ENCODE results near the gene C4orf50.

Gene C4orf50

GRCh38 chr4:5884796-5885195, 133.4 kb downstream of the C4orf50 start:
- no peaks in the 10 kb centered on the region for H3K4me1 ChIP-seq (ENCODE audit: insufficient read depth, low read length, severe bottlenecking)
- no peaks in the 10 kb centered on the region for H3K36me3 ChIP-seq (ENCODE audit: insufficient read depth, low read length)
- no peak overlapping the region for H3K4me2 ChIP-seq (ENCODE audit: low read length)
- TF ChIP-seq, protein P1, sequence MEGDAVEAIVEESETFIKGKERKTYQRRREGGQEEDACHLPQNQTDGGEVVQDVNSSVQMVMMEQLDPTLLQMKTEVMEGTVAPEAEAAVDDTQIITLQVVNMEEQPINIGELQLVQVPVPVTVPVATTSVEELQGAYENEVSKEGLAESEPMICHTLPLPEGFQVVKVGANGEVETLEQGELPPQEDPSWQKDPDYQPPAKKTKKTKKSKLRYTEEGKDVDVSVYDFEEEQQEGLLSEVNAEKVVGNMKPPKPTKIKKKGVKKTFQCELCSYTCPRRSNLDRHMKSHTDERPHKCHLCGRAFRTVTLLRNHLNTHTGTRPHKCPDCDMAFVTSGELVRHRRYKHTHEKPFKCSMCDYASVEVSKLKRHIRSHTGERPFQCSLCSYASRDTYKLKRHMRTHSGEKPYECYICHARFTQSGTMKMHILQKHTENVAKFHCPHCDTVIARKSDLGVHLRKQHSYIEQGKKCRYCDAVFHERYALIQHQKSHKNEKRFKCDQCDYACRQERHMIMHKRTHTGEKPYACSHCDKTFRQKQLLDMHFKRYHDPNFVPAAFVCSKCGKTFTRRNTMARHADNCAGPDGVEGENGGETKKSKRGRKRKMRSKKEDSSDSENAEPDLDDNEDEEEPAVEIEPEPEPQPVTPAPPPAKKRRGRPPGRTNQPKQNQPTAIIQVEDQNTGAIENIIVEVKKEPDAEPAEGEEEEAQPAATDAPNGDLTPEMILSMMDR (IDR thresholded peaks at IDR 0.05; ENCODE audit: low read length): no peak
- TF ChIP-seq EZH2 (IDR thresholded peaks at IDR 0.05; ENCODE audit: borderline replicate concordance, low read length): no peak
- no peak overlapping the region for H3K4me3 ChIP-seq (ENCODE audit: low read depth, low read length, poor library complexity, severe bottlenecking)
- H3K79me2 ChIP-seq (ENCODE audit: insufficient read depth, low read length): no peaks in the 10 kb centered on the region
- H3K9me2 ChIP-seq (ENCODE audit: low read depth, low read length): no peaks in the 10 kb centered on the region
- H3K9ac ChIP-seq (ENCODE audit: low read length): no peak overlapping the region
- H3F3A ChIP-seq (ENCODE audit: insufficient read depth, low read length): no peaks in the 10 kb centered on the region
- no peak overlapping the region for H3K27ac ChIP-seq (ENCODE audit: low read depth, low read length, poor library complexity, severe bottlenecking)
- H3K27me3 ChIP-seq (ENCODE audit: insufficient read depth, low read length): no peaks in the 10 kb centered on the region
- H2AFZ ChIP-seq (ENCODE audit: low read length): no peak overlapping the region
- H3K9me3 ChIP-seq (ENCODE audit: low read length): no peaks in the 10 kb centered on the region
- no peaks in the 10 kb centered on the region for H4K20me1 ChIP-seq (ENCODE audit: insufficient read depth, low read length)

DNA sequence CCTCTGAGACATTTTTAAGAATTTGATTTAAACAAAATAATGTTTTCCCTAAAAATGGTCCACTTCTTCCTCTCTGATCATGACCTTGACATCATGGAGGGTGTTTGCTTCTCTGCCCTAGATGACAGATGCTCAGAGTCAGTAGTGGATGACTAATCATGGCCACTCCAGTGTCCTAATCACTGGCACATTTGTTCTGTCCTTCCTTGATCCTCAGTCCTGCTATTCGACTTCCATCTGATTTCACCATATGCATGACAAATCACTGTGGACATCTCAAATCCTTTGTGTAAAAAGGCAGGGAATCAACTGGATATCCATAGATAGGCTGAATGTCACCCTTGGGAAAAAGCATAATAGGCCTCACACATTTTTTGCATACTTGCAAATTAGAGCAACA, 134.3 kb downstream of the C4orf50 start:
- no peaks in the 10 kb centered on the region for H3K79me2 ChIP-seq (ENCODE audit: insufficient read depth, low read length)
- no peaks in the 10 kb centered on the region for H4K20me1 ChIP-seq (ENCODE audit: insufficient read depth, low read length)
- H3K4me1 ChIP-seq (ENCODE audit: insufficient read depth, low read length, severe bottlenecking): no peaks in the 10 kb centered on the region
- H3K27me3 ChIP-seq (ENCODE audit: insufficient read depth, low read length): no peaks in the 10 kb centered on the region
- H3K9me2 ChIP-seq (ENCODE audit: low read depth, low read length): no peaks in the 10 kb centered on the region
- TF ChIP-seq EZH2 (IDR thresholded peaks at IDR 0.05; ENCODE audit: borderline replicate concordance, low read length): no peak
- TF ChIP-seq, protein P1 (IDR thresholded peaks at IDR 0.05; ENCODE audit: low read length): no peak
- H2AFZ ChIP-seq (ENCODE audit: low read length): no peak overlapping the region
- H3K9me3 ChIP-seq (ENCODE audit: low read length): no peaks in the 10 kb centered on the region
- no peaks in the 10 kb centered on the region for H3K36me3 ChIP-seq (ENCODE audit: insufficient read depth, low read length)
- no peak overlapping the region for H3K9ac ChIP-seq (ENCODE audit: low read length)
- H3K4me2 ChIP-seq (ENCODE audit: low read length): no peak overlapping the region
- H3F3A ChIP-seq (ENCODE audit: insufficient read depth, low read length): no peaks in the 10 kb centered on the region
- no peak overlapping the region for H3K27ac ChIP-seq (ENCODE audit: low read depth, low read length, poor library complexity, severe bottlenecking)
- H3K4me3 ChIP-seq (ENCODE audit: low read depth, low read length, poor library complexity, severe bottlenecking): no peak overlapping the region

DNA sequence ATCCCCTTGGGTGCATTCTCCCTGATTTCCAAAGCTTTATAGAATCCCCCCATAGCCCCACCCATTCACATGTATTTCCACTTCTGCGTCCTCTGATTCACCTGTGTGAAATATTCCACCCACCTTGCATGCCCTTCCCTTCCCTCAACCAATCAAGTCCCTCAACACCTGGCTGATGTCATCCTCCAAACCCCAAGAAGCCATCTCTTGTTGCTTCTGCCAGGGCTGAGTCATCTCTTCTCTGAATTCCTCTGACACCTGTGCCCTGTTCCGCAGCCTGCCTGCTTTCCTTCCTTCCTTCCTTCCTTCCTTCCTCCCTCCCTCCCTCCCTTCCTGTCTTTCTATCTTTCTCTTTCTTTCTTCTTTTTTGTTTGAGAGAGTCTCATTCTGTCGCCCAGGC, 135.3 kb downstream of the C4orf50 start:
- H3K4me1 ChIP-seq (ENCODE audit: insufficient read depth, low read length, severe bottlenecking): no peaks in the 10 kb centered on the region

More for the DNA sequence above, 135.3 kb downstream of the C4orf50 start:
- Histone ChIP-seq H3K9me2 (ENCODE audit: low read depth, low read length) (no peaks in the 10 kb centered on the region), H3K36me3 (ENCODE audit: insufficient read depth, low read length) (no peaks in the 10 kb centered on the region), H3K9ac (ENCODE audit: low read length) (no peak overlapping the region), H3K4me3 (ENCODE audit: low read depth, low read length, poor library complexity, severe bottlenecking) (no peak overlapping the region), H3K27ac (ENCODE audit: low read depth, low read length, poor library complexity, severe bottlenecking) (no peak overlapping the region), H3K4me2 (ENCODE audit: low read length) (no peak overlapping the region), H3K27me3 (ENCODE audit: insufficient read depth, low read length) (no peaks in the 10 kb centered on the region), H2AFZ (ENCODE audit: low read length) (no peak overlapping the region), H3K79me2 (ENCODE audit: insufficient read depth, low read length) (no peaks in the 10 kb centered on the region), H3K9me3 (ENCODE audit: low read length) (no peaks in the 10 kb centered on the region), H4K20me1 (ENCODE audit: insufficient read depth, low read length) (no peaks in the 10 kb centered on the region), H3F3A (ENCODE audit: insufficient read depth, low read length) (no peaks in the 10 kb centered on the region)
- TF ChIP-seq, protein P1 (IDR thresholded peaks at IDR 0.05; ENCODE audit: low read length): no peak
- TF ChIP-seq EZH2 (IDR thresholded peaks at IDR 0.05; ENCODE audit: borderline replicate concordance, low read length): no peak

Measured in OCI-LY1 (cell line).